ENCODE measurements around the gene CENPQ.

The CENPQ gene

DNA sequence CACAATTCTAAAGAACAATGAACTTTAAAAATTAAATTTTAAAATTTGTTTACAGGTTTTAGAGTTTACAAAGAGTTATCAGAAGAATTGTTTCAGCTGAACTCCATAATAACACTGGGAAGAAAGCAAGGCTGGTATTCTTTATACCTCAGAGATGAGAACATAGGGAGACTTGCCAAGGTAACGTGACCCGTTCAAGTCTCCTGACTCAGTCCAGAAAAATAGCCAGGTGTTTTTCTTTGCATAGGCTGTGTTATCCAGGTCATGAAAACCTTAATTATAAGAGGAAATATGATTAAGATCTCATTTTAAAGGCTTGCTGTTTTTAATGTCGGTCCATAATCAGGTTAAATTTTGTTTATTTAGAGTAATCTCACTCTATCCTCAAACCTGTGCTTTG lies 78.8 kb downstream of the CENPQ start:
- DNase-seq: no peak

Measured in activated naive CD4-positive, alpha-beta T cell (primary cell).